ENCODE results near the gene PUS3. TPM values are rescaled to one million over a fixed set of nuclear protein-coding genes. Genes with fewer than 3 reads are reported as not detected.

Gene PUS3
- total RNA-seq, 1 experiment from 2014 or later: 22.4 TPM

DNA sequence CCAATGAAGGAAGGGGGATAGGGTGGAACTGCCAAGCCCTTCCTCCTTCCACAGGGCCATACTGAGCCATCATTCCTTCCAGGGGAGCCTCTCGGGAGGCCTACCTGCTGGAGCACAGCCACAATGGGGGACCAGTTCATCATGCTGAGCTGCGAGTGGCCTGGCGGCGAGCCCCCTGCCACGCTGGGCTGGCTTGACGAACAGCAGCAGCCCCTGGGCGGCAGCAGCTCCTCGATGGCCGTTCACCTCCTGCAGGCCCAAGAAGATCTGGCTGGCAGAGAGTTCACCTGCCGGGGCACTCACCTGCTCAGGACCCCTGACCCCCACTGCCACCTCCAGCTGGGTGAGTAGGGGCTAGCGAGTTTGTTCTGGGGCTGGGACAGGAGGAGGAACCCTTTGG is 48.7 kb upstream of the PUS3 start:
- no peaks in the 10 kb centered on the region for H3K36me3 ChIP-seq (ENCODE audit: control insufficient read depth, insufficient read depth, low read length)
- no peaks in the 10 kb centered on the region for H3K27me3 ChIP-seq (replicated peaks; ENCODE audit: control insufficient read depth, insufficient read depth, low read length)
- Mint-ChIP-seq H3K27ac (ENCODE audit: unreplicated experiment) (no peak overlapping the region), H3K4me1 (ENCODE audit: low read depth, unreplicated experiment) (no peaks in the 10 kb centered on the region), H3K4me3 (ENCODE audit: unreplicated experiment) (no peak overlapping the region), H3K36me3 (ENCODE audit: insufficient read depth, unreplicated experiment) (no peaks in the 10 kb centered on the region), H3K9me3 (ENCODE audit: unreplicated experiment) (no peaks in the 10 kb centered on the region), H3K27me3 (ENCODE audit: insufficient read depth, unreplicated experiment) (peaks cover 4% of the 10 kb centered on the region)
- no peaks in the 10 kb centered on the region for H3K4me1 ChIP-seq
- DNase-seq: no peak
- H3K9me3 ChIP-seq: no peaks in the 10 kb centered on the region
- CTCF ChIA-PET: interaction anchor here (0.5 to 1.2 kb wide), 2 partner anchors 9 to 516 kb away, joined by 3 read pairs; no protein-coding TSS in a partner anchor
- no TSS peak for BruUV-seq (replicated peaks)
- TF ChIP-seq, protein P1, sequence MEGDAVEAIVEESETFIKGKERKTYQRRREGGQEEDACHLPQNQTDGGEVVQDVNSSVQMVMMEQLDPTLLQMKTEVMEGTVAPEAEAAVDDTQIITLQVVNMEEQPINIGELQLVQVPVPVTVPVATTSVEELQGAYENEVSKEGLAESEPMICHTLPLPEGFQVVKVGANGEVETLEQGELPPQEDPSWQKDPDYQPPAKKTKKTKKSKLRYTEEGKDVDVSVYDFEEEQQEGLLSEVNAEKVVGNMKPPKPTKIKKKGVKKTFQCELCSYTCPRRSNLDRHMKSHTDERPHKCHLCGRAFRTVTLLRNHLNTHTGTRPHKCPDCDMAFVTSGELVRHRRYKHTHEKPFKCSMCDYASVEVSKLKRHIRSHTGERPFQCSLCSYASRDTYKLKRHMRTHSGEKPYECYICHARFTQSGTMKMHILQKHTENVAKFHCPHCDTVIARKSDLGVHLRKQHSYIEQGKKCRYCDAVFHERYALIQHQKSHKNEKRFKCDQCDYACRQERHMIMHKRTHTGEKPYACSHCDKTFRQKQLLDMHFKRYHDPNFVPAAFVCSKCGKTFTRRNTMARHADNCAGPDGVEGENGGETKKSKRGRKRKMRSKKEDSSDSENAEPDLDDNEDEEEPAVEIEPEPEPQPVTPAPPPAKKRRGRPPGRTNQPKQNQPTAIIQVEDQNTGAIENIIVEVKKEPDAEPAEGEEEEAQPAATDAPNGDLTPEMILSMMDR (IDR thresholded peaks at IDR 0.05; ENCODE audit: insufficient read depth in 1 of 2, low read depth in 1 of 2, low read length in 1 of 2, severe bottlenecking in 1 of 2, unreplicated experiment in 1 of 2): no peak
- intact Hi-C loops (cut with micrococcal nuclease; ENCODE audit: unreplicated experiment): no loop called here
- POLR2A ChIA-PET: no interaction called here
- H3K4me3 ChIP-seq (ENCODE audit: low read depth, low read length): no peak overlapping the region

DNA sequence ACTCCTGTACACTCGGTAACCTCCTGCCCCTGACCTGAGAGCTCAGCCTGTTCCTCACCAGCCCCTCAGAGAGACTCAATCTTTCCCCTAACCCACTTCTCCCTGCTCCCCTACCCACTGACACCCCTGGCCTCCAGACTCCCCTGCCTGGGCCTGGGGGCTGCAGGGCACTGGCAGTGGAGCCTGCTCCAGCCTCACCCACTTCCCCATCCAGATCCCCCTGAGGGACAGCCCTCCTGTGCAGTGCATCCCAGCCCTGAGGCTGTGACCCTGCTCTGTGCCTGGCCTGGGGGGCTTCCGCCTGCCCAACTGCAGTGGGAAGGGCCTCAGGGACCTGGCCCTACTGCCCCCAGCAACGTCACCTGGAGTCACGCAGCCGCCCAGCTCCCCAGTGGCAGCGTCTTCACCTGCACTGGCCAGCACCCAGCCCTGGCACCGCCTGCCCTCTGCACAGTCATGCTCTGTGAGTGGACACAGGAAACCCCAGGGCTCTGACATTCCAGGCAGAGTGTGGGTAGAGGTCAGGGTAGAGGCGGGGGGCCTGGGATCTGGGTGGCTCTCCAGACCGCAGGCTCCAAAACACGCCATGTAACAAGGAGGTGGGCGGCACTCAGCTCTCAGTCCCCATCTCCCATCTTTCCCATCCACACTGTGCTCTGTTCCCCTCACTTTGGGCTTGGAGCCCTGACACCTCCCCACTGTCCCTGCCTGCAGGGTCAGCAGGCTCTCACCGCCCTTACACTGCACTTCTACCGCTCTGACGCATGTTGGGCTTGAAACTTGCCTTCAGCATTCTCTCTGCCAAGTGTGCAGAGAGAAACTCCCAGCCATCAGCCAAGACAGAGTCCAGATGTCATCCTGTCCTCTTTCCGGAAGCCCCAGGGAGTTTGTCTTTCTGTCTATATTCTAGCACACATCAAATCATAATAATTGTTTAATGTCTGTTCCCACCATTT is 48.0 kb upstream of the PUS3 start:
- H3K4me1 Mint-ChIP-seq (ENCODE audit: low read depth, unreplicated experiment): no peaks in the 10 kb centered on the region
- no peaks in the 10 kb centered on the region for H3K36me3 ChIP-seq (ENCODE audit: control insufficient read depth, insufficient read depth, low read length)
- no peak overlapping the region for H3K27ac Mint-ChIP-seq (ENCODE audit: unreplicated experiment)
- peaks cover 4% of the 10 kb centered on the region for H3K27me3 Mint-ChIP-seq (ENCODE audit: insufficient read depth, unreplicated experiment)
- no TSS peak for BruUV-seq (replicated peaks)
- ChIA-PET CTCF (interaction anchor here (0.5 to 1.2 kb wide), 2 partner anchors 9 to 515 kb away, joined by 3 read pairs; no protein-coding TSS in a partner anchor), POLR2A (no interaction called here)
- no peak for DNase-seq
- no peaks in the 10 kb centered on the region for H3K4me1 ChIP-seq
- H3K36me3 Mint-ChIP-seq (ENCODE audit: insufficient read depth, unreplicated experiment): no peaks in the 10 kb centered on the region
- intact Hi-C loops (cut with micrococcal nuclease; ENCODE audit: unreplicated experiment): no loop called here
- H3K4me3 Mint-ChIP-seq (ENCODE audit: unreplicated experiment): no peak overlapping the region
- no peaks in the 10 kb centered on the region for H3K9me3 ChIP-seq
- no peak overlapping the region for H3K4me3 ChIP-seq (ENCODE audit: low read depth, low read length)
- TF ChIP-seq, protein P1 (IDR thresholded peaks at IDR 0.05; ENCODE audit: insufficient read depth in 1 of 2, low read depth in 1 of 2, low read length in 1 of 2, severe bottlenecking in 1 of 2, unreplicated experiment in 1 of 2): no peak
- H3K9me3 Mint-ChIP-seq (ENCODE audit: unreplicated experiment): no peaks in the 10 kb centered on the region
- no peaks in the 10 kb centered on the region for H3K27me3 ChIP-seq (replicated peaks; ENCODE audit: control insufficient read depth, insufficient read depth, low read length)

DNA sequence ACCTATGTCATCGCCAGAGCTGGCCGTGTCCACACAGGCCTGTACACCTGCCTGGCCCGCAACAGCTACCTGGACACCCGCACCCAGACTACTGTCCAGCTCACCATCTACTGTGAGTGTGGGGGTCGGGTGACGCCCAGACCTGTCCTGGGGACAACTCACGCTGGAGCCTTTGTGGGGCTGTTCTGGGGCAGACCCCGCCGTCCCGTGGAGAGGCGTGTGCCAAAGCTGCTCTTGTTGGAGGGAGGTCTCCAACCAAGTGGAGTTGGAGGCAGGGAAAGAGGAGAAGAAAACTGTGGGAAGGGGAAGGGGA is 47.1 kb upstream of the PUS3 start:
- H3K27ac Mint-ChIP-seq (ENCODE audit: unreplicated experiment): no peak overlapping the region

More for the DNA sequence above, 47.1 kb upstream of the PUS3 start:
- intact Hi-C loops (cut with micrococcal nuclease; ENCODE audit: unreplicated experiment): no loop called here
- TF ChIP-seq, protein P1 (IDR thresholded peaks at IDR 0.05; ENCODE audit: insufficient read depth in 1 of 2, low read depth in 1 of 2, low read length in 1 of 2, severe bottlenecking in 1 of 2, unreplicated experiment in 1 of 2): no peak
- Mint-ChIP-seq H3K27me3 (ENCODE audit: insufficient read depth, unreplicated experiment) (peaks cover 4% of the 10 kb centered on the region), H3K9me3 (ENCODE audit: unreplicated experiment) (no peaks in the 10 kb centered on the region), H3K36me3 (ENCODE audit: insufficient read depth, unreplicated experiment) (no peaks in the 10 kb centered on the region), H3K4me3 (ENCODE audit: unreplicated experiment) (no peak overlapping the region), H3K4me1 (ENCODE audit: low read depth, unreplicated experiment) (no peaks in the 10 kb centered on the region)
- no TSS peak for BruUV-seq (replicated peaks)
- Histone ChIP-seq H3K27me3 (replicated peaks; ENCODE audit: control insufficient read depth, insufficient read depth, low read length) (no peaks in the 10 kb centered on the region), H3K4me3 (ENCODE audit: low read depth, low read length) (no peak overlapping the region), H3K4me1 (no peaks in the 10 kb centered on the region), H3K36me3 (ENCODE audit: control insufficient read depth, insufficient read depth, low read length) (no peaks in the 10 kb centered on the region), H3K9me3 (no peaks in the 10 kb centered on the region)
- POLR2A ChIA-PET: no interaction called here
- CTCF ChIA-PET: no interaction called here
- no peak for DNase-seq

All from Caco-2 (cell line).